Uterus (tissue), 2 donors: ENCODE data around the gene GPR31.

Source experiments
- CTCF ChIP-seq, 4 experiments: fragments of 200-600 bp in 2 of 4; fragments of 450-650 bp in 2 of 4; sonication (generic) in 2 of 4; IDR thresholded peaks; one replicate each; pipeline ENCODE4 v1.5.1; 2016 to 2019; ENCODE audit warnings: antibody characterized with exemption in 4 of 4, mild to moderate bottlenecking in 2 of 4, moderate library complexity in 1 of 4
- POLR2A ChIP-seq, 2 donors: fragments of 450-650 bp; IDR thresholded peaks; one replicate each; pipeline ENCODE4 v1.6.1; 2016; ENCODE audit warnings: antibody characterized with exemption in 2 of 2, mild to moderate bottlenecking in 1 of 2, moderate library complexity in 1 of 2

- TF ChIP-seq POLR2A (IDR thresholded peaks at IDR 0.05), result no peak
- TF ChIP-seq CTCF (IDR thresholded peaks at IDR 0.05), result no peak
Observed at GRCh38 chr6:167161851-167162467, 4.2 kb upstream of the GPR31 start.
